ENCODE data around the gene PKP4. TPM values are rescaled to one million over a fixed set of nuclear protein-coding genes. Genes with fewer than 3 reads are reported as not detected.

The PKP4 gene, protein sequence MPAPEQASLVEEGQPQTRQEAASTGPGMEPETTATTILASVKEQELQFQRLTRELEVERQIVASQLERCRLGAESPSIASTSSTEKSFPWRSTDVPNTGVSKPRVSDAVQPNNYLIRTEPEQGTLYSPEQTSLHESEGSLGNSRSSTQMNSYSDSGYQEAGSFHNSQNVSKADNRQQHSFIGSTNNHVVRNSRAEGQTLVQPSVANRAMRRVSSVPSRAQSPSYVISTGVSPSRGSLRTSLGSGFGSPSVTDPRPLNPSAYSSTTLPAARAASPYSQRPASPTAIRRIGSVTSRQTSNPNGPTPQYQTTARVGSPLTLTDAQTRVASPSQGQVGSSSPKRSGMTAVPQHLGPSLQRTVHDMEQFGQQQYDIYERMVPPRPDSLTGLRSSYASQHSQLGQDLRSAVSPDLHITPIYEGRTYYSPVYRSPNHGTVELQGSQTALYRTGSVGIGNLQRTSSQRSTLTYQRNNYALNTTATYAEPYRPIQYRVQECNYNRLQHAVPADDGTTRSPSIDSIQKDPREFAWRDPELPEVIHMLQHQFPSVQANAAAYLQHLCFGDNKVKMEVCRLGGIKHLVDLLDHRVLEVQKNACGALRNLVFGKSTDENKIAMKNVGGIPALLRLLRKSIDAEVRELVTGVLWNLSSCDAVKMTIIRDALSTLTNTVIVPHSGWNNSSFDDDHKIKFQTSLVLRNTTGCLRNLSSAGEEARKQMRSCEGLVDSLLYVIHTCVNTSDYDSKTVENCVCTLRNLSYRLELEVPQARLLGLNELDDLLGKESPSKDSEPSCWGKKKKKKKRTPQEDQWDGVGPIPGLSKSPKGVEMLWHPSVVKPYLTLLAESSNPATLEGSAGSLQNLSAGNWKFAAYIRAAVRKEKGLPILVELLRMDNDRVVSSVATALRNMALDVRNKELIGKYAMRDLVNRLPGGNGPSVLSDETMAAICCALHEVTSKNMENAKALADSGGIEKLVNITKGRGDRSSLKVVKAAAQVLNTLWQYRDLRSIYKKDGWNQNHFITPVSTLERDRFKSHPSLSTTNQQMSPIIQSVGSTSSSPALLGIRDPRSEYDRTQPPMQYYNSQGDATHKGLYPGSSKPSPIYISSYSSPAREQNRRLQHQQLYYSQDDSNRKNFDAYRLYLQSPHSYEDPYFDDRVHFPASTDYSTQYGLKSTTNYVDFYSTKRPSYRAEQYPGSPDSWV
- total RNA-seq, result 38.8 and 49.2 TPM in 2 replicates

DNA sequence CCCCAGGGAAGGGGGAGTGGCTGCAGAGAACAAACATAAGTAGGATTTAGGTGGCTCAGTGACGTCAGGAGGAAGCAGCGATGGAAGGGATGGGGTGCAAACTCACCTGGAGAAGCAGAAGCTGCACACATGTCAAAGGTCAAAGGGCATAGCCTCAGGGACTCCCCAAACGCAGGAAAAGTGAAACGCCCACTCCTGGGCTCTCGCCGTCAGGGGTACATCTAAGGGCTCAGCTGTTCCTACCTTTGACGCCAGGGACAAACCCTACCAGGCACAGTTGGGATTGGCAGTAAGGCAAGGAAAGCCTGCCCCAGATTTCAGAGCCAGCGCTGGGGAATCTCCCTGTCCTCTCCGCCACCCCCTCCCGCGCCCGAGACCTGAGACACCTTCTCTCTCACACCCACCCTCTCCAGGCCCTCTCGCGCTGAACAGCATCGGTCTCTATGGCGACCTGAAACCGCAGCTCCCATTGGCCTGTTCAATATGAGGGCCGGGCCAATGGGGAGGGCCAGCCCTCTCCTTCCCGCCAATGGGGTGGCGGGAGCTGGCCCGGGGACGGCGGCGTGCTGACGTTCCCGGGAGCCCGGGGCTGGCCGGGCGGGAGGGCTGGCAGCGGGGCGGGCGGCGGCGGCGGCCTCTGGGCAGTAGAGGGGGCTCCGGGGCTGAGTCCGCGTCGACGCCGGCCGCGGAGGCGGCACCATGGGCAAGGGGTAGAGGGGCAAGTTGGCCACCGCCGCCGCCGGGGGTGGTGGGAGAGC, at the start of gene PKP4, which contains the start of gene CCDC148:
Gene PKP4 (plus strand): TSS at position 644 of the 758 bp plus-strand sequence. CDS start 76,233 bp downstream, outside the sequence.
Gene CCDC148 (minus strand): TSS at position 445 of the 758 bp plus-strand sequence. CDS start 314 bp downstream, at position 131.

Other genes starting within 250 kb of the PKP4 start
- 0.21 and 1.2 TPM in 2 replicates for gene CCDC148, start 199 bp upstream of the PKP4 start, total RNA-seq